Ureter (tissue), 1 donor: ENCODE data around the gene TMEM141. TPM values are rescaled to one million over a fixed set of nuclear protein-coding genes. Genes with fewer than 3 reads are reported as not detected.
"Not testable (repeated sequence)": the region's sequence is repeated elsewhere in the genome, so short reads cannot be mapped to it uniquely, and the experiment has no call there.

ENCODE experiments used
- DNase-seq: peaks from one replicate; pipeline ENCODE4 v3.0.0-alpha.2; 2020; ENCODE audit warnings: low spot score
- total RNA-seq: library from RNA; stranded (reverse); gene quantifications from one replicate; pipeline ENCODE4 v1.2.4, GENCODE V29; 2023
- donor health status: DM: yes; HTN: yes; CAD: no.

TMEM141 gene
- total RNA-seq, 1 donor from 2014 or later: 80.8 TPM

GRCh38 chr9:136755302-136756133, 35.6 kb upstream of the TMEM141 start:
- DNase-seq: not testable (repeated sequence)

DNA sequence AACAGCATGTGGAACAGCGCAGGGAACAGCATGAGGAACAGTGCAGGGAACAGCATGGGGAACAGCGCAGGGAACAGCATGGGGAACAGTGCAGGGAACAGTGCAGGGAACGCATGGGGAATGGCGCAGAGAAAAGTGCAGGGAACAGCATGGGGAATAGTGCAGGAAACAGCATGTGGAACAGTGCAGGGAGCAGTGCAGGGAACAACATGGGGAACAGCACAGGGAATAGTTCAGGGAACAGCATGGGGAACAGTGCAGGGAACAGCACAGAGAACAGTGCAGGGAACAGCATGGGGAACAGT, 35.1 kb upstream of the TMEM141 start:
- no peak for DNase-seq

GRCh38 chr9:136756836-136757235, 34.3 kb upstream of the TMEM141 start:
- DNase-seq: no peak

DNA sequence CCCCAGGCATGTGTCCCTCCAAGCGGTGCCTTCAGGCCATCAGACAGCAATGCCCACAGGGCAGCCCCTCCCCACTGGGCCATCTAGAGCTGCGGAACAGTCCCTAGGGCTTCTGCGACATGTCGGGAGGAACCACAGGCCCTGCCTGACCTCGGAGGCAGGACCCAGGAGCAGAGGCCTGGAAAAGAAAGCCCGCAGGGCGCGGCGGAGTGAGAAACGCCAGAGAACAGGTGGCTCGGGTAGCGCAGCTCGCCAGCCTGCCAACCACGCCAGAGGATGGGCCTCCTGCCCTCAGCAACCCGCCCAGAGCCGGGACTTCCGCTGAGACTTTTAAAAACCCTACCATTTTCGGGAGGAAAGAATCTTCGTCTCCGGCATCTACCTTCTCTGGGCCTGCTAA, 33.8 kb upstream of the TMEM141 start:
- DNase-seq: no peak

DNA sequence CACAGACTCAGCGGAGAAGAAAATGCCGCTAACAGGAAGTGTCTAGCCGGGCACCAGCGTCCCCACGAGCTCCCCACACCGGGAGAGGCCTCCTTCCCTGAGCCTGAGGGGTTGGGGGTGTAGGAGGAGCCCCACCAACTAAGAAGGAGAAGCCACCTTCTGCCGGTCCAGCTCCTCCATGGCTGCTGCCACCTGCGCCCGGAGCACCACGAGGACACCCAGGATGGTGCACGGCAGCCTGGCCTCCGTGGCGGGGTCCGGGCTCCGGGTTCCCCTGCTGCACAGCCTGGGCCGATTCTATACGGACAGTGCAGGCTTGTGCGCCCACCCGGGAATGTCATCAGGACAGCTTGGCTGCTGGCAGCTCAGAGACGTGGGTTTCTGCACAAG, 33.4 kb upstream of the TMEM141 start:
- no peak for DNase-seq

GRCh38 chr9:136759001-136759400, 32.1 kb upstream of the TMEM141 start:
- DNase-seq: no peak

- no peak for DNase-seq
Observed at GRCh38 chr9:136759436-136760325, 31.5 kb upstream of the TMEM141 start.

DNA sequence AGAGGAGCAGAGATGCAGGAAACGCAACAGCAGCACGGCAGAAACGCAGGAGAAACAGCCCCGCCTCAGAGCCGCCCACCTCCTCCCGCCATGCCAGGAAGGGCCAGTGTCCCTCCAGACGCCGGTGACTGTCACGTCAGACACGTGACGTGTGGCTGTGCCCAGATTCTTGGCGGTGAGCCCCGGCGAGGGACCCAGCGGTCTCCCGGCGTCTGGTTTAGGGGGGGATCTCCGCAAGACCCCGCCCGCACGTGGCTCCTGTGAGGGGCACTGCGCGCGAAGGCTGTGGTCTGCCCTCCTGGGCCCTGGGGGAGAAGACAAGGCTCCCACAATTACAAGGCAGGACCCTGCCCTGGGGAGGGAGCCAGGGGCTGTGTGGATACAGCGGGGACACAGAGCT, 30.7 kb upstream of the TMEM141 start:
- DNase-seq: no peak

- DNase-seq: not testable (repeated sequence)
Observed at GRCh38 chr9:136760834-136761544, 30.2 kb upstream of the TMEM141 start.

GRCh38 chr9:136761545-136761981, 29.6 kb upstream of the TMEM141 start:
- DNase-seq: no peak

DNA sequence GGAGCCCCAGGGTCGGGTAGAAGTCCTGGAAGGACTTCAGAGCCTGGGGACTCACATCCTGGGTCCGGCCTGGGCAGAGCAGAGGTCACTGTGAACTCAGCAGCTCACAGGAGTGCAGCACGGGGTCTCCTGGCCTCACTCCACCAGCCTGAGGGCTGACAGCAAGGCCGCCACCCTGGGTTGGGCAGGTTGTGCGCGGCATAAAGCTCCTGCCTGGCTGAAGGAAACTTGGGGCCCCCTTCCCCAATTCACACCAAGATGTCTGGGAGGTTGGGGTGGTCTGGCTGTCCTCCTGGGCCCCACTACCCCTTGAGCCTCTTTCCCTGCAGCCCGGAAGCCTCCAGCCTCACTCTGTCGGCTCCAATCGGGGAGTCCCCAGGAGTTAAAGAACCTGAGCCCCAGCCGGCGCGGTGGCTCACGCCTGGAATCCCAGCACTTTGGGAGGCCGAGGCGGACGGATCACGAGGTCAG, 28.9 kb upstream of the TMEM141 start:
- no peak for DNase-seq

DNA sequence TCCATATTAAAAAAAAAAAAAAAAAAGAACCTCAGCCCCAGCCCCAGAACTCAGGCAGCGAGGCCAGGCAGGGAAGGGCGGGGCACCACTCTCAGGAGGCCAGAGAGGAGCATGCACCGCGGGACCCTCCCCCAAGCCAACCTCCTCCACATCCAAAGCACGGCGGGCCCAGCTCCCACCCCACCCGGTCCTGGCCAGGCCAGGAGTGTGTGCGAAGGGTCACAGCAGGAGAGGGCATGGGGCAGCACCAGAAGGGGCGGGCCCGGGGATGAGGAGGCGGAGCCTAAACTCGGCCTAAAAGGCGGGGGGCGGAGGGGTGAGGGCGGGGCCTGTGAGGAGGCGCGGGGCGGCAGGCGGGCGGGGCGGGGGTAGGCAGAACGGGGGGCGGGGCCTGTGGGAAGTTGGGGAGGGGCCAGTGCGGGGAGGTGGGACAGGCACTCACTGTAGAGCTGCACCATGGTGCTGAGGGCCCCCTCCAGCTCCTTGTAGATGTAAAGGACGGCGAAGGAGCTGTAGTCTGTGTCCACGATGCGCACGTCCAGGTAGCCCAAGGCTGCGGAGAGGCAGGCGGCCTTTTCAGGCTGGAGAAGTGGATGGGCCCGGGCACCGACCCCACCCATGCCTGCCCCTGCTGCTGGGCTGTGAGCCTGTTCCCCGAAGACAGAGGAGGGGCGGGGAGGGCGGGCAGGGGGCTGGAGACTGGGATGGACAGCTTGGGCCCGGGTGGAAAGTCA, 28.1 kb upstream of the TMEM141 start:
- no peak for DNase-seq

DNA sequence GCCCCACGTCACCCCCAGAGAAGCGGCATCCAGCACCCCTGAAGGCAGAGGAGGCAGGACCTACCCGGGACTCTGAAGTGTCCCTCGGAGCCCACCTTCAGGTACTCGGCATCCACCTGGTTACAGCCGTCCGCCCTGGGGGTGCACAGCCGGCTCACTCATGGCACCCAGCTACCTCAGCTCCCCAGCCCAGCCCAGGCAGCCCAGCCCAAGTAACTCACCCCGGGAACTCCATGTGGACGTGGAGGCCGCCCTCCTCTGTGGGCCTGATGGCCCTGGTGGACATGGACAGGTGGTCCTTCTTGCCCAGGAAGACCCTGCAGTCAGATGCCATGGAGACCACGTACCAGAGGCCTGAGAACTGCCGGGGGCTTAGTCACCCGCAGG, 27.5 kb upstream of the TMEM141 start:
- no peak for DNase-seq

- no peak for DNase-seq
Observed at GRCh38 chr9:136764301-136764891, 26.7 kb upstream of the TMEM141 start, which contains the start of gene LCN15. Gene LCN15, minus strand, starts transcription at chr9:136764518. Its CDS starts 30 bp downstream, at chr9:136764488.

DNA sequence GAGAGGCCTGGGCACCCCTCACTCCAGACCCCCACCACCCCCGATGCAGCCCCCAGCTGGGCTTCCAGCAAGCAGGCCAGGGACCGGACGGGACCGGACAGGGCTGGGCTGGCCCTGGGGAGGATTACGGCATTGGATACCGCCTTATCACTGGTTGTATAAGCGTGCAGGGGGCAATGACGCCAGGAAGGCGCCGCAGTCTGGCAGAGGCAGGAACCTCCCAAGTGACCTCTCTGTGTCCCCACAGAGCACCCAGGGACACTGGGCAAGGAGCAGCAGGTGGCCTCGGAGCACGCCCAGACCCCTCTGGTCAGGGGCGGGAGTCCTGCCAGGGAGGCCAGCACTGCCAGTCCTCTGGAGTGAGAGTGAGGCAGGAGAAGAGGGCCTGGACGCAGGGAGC, 26.1 kb upstream of the TMEM141 start:
- no peak for DNase-seq

- not testable (repeated sequence) for DNase-seq
Observed at GRCh38 chr9:136765745-136766409, 25.3 kb upstream of the TMEM141 start.

DNA sequence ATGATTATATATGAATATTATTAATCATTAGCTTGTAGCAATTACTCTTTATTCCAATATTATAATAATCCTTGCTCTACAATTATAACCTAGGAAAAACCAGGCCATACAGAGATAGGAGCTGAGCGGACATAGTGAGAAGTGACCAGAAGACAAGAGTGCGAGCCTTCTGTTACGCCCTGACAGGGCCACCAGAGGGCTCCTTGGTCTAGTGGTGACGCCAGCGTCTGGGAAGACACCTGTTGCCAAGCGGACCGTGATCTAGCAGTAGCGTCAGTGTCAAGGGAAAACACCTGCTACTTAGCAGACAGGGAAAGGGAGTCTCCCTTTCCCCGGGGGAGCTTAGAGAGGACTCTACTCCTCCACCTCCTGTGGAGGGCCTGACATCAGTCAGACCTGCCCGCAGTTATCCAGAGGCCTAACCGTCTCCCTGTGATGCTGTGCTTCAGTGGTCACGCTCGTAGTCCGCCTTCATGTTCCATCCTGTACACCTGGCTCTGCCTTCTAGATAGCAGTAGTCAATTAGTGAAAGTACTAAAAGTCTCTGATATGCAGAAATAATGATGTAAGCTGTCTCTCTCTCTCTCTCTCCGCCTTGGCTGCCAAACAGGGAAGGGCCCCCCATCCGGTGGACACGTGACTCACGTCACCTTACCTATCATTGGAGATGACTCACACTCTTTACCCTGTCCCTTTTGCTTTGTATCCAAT, 24.6 kb upstream of the TMEM141 start:
- not testable (repeated sequence) for DNase-seq

GRCh38 chr9:136769710-136770191, 21.4 kb upstream of the TMEM141 start:
- DNase-seq: no peak

DNA sequence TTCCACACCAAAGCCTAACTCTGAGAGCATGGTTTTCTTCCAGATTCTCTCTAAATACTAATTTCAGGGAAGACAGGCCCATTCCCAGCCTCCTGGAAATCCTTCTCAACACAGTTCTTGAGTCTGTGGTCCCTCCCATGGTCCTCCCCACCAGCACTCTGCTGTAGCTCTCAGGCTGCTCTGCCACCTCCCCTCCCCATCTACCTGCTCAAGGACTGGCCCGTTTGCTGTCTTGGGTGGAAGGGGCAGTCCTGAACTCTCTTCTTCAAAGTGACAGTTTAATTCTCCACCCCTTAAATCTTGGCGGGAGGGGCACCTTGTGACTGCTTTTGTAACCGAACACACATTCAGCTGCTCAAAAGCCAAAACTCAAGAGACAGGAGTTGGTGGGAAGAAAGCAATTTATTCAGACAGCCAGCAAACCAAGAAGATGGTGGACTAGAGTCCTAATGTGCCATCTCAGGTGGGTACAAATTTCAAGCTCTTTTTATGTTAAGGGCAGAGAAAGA, 19.2 kb upstream of the TMEM141 start:
- DNase-seq: no peak
